GM19438 (cell line): Measurements from ENCODE around the gene CHAD.
"Not testable (repeated sequence)": the region's sequence is repeated elsewhere in the genome, so short reads cannot be mapped to it uniquely, and the experiment has no call there.

Experiments used
- ATAC-seq: cut with Tn5 transposase; IDR thresholded peaks from one replicate; pipeline ENCODE4 v1.9.1; 2021; ENCODE audit warnings: low read depth; ENCODE audit not compliant: unreplicated experiment

CHAD gene

GRCh38 chr17:50475775-50476544, 7.3 kb upstream of the CHAD start:
- ATAC-seq = not testable (repeated sequence)

GRCh38 chr17:50475362-50475761, 6.7 kb upstream of the CHAD start:
- ATAC-seq = no peak

GRCh38 chr17:50474523-50474922, 5.8 kb upstream of the CHAD start:
- no peak for ATAC-seq

- no peak for ATAC-seq
Measured at GRCh38 chr17:50473901-50474300, 5.2 kb upstream of the CHAD start.

GRCh38 chr17:50472761-50473161, 4.1 kb upstream of the CHAD start:
- ATAC-seq = not testable (repeated sequence)

GRCh38 chr17:50472286-50472685, 3.6 kb upstream of the CHAD start:
- no peak for ATAC-seq

GRCh38 chr17:50471009-50471905, 2.6 kb upstream of the CHAD start:
- no peak for ATAC-seq

GRCh38 chr17:50470426-50470825, 1.7 kb upstream of the CHAD start:
- no peak for ATAC-seq

GRCh38 chr17:50469671-50470305, 1.1 kb upstream of the CHAD start:
- no peak for ATAC-seq

GRCh38 chr17:50469208-50469605, 527 bp upstream of the CHAD start:
- no peak for ATAC-seq

- ATAC-seq = no peak
Measured at GRCh38 chr17:50467855-50468303, 801 bp downstream of the CHAD start.

- no peak for ATAC-seq
Measured at GRCh38 chr17:50467114-50467854, 1.4 kb downstream of the CHAD start.

- ATAC-seq = no peak
Measured at GRCh38 chr17:50466371-50467113, 2.1 kb downstream of the CHAD start.

- no peak for ATAC-seq
Measured at GRCh38 chr17:50465635-50466034, 3.0 kb downstream of the CHAD start.

- ATAC-seq = no peak
Measured at GRCh38 chr17:50465171-50465570, 3.5 kb downstream of the CHAD start.

GRCh38 chr17:50464736-50465135, 3.9 kb downstream of the CHAD start:
- ATAC-seq = no peak

GRCh38 chr17:50464121-50464520, 4.6 kb downstream of the CHAD start:
- no peak for ATAC-seq

GRCh38 chr17:50462446-50462845, 6.2 kb downstream of the CHAD start:
- ATAC-seq = no peak

GRCh38 chr17:50461550-50462132, 7.0 kb downstream of the CHAD start:
- ATAC-seq = no peak
